MV-4-11 (cell line): ENCODE results near the gene SMLR1.

Source experiments
- DNase-seq: peaks from one replicate; lab custom pipeline; 2025; lab: John Stamatoyannopoulos, UW

The SMLR1 gene

DNA sequence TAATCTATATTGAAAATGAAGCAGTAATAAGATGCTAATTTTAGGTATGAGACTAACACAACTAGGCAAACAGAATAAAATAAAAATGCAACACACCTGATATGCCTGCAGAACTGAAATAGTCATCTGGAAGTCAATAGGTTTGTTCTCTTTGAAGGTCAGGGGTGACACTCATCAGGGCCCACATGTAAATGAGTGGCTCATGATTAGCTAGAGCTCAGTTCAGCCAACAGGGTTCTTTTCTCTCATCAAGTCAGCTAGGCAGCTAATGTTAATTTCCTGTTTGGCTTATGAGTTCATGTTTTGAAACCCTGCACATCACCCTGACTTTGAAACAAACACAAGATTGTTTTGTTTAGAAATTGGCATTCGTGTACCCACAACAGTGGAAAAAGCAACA is 23.8 kb downstream of the SMLR1 start:
- no peak for DNase-seq

DNA sequence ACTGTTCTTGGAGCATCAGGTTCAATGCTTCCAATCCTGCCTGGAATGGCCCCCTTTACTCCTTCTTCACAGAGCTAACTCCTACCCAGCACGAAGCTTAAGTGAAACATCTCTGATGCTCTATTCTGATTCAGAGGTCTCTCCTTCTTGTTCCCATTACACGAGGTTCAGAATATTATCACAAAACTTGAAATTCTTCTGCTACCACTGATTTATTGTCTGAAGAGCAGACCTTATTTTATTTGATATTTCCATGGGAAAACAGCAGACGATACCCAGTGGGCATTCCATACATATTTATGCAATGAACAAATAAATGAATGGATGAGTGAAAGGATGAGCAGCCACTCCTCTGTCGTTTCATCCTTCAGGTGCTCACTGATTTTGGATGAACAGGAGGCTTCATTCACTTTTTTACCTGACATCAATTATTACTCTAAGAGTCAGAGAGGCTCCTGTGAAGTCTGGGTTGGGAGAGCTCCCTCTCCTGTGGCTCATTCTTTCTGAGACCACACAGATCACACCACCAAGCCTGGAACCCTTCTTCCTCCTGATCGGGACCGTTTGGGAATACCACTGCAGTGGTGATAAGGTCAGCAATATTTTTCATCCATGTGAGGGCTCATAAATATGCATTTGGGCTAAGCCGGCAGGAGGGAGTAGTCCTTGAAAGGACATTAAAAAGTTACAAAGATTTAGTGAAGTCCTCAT is 25.8 kb downstream of the SMLR1 start:
- no peak for DNase-seq

DNA sequence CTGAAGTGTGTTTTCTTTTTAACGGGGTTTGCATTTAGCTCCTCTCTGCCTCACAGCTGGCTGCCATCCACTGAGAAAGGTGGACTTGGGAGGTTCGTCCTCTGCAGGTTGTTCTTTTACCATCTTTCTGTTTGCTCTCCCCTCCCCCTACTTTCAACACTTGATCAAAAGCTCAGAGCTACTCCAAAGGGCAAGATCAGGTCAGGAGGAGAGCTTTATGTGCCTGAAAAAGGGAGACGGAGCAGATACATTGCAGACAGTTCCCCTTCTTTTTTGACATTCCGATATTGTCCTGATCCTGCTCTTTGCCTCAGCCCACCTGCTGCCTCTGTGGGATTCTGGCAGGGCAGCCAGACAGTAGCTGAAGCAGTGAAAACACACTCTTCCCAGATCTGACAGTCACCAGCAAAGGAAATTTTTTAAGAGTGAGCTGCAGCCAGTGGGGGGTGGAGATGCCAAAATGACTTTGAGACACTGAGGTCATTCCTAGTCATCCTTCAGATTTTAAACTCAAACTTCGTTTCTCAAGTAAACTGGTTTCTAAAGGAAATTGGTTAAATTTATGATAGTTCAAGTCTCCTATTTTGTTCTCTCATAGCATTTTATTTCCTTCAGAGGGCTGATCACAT is 26.5 kb downstream of the SMLR1 start:
- no peak for DNase-seq

DNA sequence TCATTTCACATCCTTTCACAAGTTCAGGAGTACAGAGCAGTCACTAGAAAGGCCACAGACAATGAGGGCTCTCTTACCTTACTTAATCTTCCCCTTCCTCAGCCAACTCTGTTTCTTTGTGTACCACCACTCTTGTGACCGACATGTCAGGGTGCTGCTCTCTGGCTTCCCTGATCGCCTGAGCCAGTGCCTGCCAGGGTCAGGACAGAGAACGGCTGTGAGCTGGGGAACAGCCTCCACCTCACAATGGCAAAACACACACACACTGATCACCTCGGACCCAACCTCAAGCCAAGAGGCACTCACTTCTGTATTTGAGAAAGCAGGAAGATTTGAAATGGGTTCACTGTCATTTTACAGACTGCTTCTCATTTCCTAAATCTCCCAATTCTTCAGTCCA is 30.8 kb downstream of the SMLR1 start:
- DNase-seq: no peak

DNA sequence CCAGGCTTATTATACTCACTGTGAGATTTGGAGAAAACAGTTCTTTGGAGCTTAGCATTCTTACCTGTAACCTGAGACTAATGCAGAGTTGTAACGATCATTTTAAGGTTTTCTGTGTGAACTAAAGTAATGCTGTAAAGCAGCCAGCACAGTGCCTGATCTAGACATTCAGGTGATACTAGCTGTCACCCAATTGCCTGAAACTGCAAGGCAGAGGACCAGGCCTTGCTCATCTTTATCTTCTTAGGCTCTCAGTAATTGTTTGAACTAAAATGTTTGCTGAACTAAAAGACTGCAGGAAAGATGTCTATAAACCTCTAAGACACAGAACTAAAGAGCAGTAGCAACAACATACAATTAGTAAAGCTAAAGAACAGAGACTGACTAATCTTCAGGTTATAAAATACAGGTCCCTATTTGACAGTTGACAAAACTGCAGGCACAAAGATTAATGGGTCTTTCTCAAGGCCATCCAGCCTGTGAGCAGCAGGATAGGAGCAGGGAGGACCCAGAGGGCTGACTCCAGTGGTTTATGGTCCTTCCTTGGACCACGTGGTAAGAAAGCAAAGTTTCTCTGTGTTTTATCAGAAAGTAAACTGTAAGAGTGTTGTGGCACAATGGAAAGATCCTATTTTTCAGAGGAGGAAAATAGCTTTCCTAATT is 31.4 kb downstream of the SMLR1 start:
- no peak for DNase-seq

DNA sequence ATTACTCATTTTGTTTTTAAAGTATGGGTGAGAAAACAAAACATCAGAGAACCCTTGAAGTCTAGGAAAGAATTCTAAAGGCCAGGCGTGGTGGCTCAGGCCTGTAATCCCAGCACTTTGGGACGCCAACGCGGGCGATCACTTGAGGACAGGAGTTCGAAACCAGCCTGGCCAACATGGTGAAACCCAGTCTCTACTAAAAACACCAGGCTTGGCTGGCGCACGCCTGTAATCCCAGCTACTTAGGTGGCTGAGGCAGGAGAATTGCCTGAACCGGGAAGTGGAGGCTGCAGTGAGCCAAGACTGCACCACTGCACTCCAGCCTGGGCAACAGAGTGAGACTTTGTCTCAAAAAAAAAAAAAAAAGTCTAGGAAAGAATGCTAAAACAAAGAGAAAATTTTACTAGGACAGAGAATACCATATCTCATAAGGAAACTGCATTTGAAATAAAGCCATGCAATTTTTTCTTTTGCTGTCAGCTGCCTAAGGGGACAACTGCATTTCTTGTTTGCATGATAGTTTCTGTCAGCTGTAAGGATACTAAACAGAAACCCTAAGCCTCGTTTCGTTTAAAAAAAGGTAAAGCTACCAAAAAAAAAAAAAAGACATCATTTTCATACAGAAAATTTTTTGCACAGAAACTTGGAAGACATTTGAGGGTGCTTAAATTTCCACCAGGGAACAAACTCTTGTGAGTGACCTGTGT is 32.1 kb downstream of the SMLR1 start:
- DNase-seq: no peak

DNA sequence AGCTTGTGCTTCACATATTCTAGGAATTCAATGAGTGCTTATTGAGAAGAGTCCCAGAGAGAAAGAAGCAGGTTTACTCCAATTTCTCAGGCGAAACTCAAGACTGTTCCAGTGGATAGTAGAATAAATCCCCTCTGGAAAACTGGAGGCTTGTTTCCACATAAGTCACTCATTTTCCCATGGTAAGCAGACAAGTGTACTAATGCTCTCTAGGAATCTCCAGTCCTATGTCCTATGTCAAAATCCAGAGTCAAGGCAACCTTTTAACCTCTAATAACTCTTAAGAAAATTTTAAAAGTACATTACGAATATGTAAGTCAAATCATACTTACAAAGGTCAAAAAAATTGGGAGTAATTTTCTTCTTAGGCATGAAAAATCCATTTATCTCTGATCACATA is 35.2 kb downstream of the SMLR1 start:
- DNase-seq: no peak

DNA sequence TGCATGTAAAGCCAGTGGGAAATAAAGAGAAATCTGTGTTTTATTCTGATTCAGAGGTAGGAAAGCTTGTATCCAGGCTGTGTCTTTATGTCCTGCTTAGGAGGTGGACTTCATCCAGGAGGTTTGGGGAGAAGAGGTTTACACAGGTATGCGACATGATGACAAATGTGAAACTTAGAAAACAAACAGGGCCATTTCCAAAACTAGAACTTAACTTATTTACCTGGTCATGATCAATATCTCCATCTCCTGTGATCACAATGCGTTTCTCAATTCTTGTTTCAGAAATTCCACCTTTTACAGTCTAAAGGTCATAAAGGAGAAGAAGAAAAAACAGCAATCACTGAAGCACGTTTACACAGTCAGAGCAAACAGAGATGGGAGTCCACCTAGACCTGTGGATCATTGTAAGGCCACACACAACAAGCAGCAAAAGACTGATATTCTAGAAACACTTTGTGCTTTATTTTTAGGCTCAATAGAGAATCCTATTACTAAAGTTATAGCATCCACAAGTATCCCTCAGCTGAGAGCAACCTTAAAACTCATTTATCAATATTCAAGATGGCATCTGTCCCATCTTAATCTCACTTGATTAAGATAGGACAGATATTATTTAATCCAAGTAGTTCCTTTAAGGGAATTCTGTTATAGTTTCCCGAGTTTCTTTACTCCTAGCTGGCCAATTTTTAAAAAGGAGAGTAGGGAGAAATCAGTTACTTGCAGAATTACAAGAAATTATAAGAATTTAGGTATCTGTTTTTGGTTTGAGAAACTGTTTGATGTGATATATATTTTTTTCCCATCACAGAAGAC is 36.4 kb downstream of the SMLR1 start:
- no peak for DNase-seq

DNA sequence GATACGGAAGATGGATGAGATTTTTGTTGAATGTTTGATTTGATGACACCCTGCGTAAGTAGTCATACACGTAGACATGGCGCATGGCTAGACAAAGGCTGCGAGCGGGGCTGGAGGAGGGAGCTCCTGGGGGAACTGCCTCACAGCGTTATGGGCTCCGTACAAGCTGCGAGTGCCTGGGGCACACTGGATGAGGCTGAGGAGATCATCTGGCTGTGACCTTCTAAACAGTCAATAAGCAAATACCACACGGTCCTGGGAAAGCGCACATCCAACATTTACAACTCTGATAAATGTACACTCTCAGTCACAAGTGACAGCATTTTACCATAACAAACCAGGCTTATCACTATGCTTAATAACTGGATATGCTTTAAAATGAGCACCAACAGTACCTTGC is 37.1 kb downstream of the SMLR1 start:
- DNase-seq: no peak

DNA sequence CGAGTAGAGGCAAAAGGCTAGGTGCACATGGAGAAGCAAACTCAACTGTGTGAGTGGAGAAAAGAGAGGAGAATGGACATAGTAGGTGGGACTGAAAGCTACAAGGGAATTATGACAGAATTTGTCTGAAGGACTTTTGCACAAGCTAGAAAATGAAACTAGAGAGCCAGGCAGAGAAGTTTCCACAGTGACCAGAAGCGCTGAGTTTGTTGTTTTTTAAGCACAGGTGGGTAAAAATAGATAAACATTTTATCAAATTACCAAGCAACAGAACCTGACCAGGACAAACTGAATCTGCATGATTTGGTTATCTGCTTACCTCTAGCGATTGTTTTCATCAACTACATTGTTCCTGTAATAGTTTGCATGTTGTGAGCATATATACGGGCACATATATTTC is 38.6 kb downstream of the SMLR1 start:
- DNase-seq: no peak

DNA sequence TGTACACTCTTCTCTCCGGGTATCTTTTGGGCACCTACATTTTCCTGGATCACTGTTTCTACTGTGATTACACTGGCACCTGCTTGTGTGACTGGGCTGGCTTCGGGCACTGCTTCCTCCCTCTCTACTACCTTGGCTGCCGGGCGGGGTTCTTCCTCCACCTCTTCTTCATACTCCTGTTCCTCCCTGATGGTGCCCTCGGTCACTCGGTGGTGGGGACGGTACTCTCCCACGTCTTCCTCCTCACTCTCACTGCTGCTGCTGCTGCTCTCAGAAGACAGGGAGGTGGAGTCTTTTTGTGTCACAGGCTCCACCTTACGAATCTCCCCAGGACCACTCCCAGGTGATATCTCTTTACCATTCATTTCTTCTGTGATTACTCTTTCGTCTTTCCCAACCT is 42.5 kb downstream of the SMLR1 start:
- no peak for DNase-seq

DNA sequence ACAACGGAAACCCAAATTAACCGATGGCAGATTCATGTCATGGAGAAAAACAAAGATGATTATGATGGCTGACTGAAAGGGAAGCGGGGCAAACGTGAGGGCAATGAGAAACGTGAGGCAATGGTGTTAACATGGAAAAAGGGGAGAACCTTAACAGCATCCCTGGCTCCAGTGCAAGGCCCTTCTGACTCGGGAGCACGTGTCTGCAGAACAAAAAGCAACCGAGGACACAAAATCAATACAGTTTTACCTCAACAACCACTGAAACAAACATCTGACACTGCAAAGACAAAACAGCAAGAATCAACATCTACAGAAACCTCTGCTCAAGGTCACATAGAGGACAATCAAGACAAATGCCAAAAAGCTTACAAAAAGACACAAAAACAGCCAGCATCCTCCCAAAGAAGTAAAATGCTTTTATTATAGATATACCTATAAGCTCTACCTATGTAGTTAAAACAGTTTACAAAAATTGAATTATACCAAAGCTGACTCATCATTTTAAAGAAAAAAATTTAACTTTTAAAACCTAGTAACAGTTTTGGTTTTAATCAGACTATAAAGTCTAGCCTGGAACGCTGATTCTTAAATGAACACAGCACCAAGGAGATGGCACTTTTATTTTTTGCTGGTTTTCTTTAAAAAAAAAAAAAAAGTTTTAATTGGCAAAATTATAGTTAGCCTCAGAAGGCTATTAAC is 43.1 kb downstream of the SMLR1 start:
- DNase-seq: no peak

DNA sequence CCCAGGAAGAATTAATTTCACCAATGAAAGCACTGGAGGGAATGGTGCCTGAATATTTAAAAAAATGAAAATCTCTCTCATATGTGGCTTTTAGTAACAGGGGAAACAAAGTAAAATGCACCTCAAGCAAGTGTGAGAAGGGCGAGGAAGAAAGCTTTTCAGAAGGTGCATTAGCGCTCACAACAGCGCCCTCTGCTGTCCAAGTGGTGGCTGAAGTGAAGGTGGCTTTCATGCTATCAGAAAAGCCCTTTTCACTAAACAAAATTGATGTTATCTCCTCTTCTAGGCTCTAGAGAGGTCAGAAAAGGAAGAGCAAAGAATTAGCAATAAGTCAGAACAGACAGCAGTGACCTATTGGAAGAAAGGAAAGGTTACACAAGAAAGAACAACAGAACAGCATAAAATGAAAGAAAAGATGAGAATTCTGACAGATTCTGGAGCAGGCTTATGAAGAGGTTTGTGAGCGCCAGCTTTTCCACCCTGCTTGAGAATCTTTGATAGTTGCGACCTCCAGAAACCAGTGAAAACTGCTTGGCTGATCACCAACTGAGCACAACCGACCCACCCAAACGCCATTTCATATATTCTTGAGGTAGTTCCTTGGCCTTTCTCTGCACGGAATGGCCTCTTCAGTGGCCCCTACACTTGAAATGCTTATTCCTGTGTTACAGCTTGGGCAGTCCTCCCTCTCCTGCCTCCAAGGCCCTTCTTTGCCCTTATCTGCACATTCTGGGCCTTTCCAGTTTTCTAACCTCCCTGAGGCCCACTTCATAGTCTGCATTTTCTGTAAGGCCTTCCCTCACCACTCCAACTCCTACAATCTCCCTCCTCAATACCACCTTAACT is 45.3 kb downstream of the SMLR1 start:
- peak; percentile 9 for DNase-seq

DNA sequence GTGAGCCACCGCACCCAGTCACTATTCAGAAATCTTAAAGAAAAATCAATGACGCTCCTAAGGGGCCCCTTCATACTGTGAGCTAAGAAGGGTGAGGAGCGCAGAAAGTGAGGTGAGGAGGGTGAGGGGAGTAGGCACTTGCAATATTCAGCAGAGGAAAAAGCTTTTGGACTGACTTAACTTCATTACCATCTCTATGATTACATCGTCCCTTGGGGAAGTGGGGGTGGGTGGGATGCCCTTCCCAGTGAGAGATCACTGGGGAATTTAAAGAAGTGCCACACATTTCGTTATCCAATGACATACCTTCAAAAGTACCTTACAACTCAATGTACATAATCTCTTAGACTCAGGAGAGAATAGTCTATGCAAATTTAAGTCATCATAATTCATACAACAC is 46.5 kb downstream of the SMLR1 start:
- no peak for DNase-seq

DNA sequence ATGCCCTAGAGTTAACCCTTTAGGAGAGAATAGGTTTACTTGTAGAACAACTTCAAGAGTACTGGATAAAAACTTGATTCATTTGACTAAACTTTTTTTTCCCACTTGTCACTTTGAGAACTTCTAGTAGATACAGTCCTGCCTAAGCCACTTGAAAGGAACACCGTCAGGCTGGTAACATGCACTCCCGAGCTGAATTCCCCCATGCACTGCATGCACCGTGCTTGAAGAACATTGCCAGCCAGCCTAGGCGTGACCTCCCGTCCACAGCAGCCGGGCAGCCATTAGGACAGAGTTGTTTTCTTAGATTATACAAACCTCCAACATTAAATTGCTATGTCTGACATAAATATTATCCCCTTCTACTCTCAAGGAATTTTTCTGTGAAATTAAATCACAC is 52.6 kb downstream of the SMLR1 start:
- DNase-seq: no peak

DNA sequence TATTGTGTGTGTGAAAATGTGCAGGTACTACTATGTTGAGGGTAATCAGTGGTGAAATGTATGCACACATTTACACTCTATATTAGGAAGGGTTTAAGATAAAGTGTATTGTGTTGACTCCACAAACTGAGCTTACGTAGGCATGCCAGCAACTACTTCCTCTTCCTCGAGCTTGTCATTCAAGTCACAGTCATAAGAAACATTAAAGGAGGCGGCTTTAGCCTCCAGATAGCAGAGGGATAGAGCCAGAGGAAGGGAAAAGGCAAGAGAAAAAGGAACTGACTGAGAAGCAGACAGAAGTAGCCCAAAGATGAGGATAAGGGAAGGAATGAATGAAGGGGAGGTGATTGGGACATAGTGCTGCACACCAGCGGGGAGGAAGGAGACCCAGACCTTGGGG is 55.2 kb downstream of the SMLR1 start:
- DNase-seq: peak; percentile 64

DNA sequence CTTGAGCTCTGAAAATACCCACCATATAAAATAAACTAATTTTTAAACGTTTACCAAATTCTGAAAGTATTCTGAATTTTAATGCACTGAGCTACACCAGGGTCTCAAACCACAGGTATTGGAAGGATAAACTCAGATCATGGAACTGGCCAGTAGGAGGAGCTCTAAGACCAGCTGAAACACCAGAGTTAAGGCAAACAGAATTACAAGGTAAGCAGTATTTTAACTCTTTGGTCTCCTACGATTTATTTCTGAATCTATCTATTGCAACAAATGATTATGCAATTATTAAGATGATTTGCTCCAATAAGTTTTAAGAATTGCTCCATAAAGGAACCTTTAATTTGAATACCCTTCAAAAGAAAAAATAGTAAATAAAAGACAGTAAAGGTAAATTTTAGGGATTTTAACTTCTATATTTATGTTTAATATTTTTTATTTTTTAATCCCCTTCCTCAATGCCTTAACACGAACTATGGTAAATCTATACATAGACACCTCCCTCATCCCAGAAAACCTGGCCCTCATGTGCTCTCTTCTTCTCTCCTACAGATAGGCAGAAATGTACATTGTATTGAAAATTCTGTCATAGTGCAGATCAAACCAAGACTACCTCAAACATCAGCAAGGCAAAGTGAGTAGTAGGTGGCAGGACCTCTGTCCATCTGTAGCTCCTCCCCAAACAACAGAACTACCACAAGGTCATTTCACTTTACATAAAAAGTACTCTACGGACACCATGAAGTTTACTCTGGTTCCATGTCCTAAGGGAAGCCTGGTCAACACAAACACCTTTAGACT is 58.4 kb downstream of the SMLR1 start:
- DNase-seq: peak; percentile 52
